A549 (cell line): ENCODE measurements around the gene GZMM. TPM values are rescaled to one million over a fixed set of nuclear protein-coding genes. Genes with fewer than 3 reads are reported as not detected.

Source experiments
- ATAC-seq, 2 experiments: fragments of 200-7000 bp in 1 of 2; fragments of >200 bp in 1 of 2; cut with Nextera tagmentation in 1 of 2; cut with Tn5 transposase in 1 of 2; 3 replicates each; pipeline versions ENCODE4 v1.8.0 to v1.9.1; 2018 to 2020; ENCODE audit warnings: mild to moderate bottlenecking in 1 of 2, moderate library complexity in 1 of 2
- CTCF ChIA-PET: fragments of 300-600 bp; sonication (Branson Sonifier 250); formaldehyde crosslinking; extraction: SDS; loops from one replicate; lab custom pipeline; 2021; ENCODE audit warnings: antibody characterized with exemption, inconsistent platforms; lab: Yijun Ruan, JAX
- POLR2A ChIA-PET: fragments of 350-600 bp; formaldehyde crosslinking; extraction: SDS; loops from one replicate; lab custom pipeline; 2021; ENCODE audit warnings: antibody characterized with exemption, inconsistent platforms; lab: Yijun Ruan, JAX
- DNase-seq, 2 experiments: peaks; one replicate each; pipeline versions ENCODE4 v3.0.0 to v3.0.0-alpha.2; 2011 to 2016; ENCODE audit warnings: low read depth in 1 of 2, low spot score in 1 of 2
- FAIRE-seq: peaks from 2 replicates; lab custom pipeline; 2011; peaks lifted over from hg19 to GRCh38; lab: Jason Lieb, UNC
- H3K27ac ChIP-seq, 2 experiments: fragments of >200 bp; sonication (Bioruptor Twin); formaldehyde crosslinking; 3 replicates each; pipeline ENCODE4 v1.5.1; 2016 to 2017
- H3K4me1 ChIP-seq: fragments of >200 bp; sonication (Bioruptor Twin); formaldehyde crosslinking; 3 replicates; pipeline ENCODE4 v1.6.1; 2016
- H3K4me2 ChIP-seq: fragments of >200 bp; sonication (Bioruptor Twin); formaldehyde crosslinking; 3 replicates; pipeline ENCODE4 v1.6.1; 2016
- H3K4me3 ChIP-seq: fragments of >200 bp; sonication (Bioruptor Twin); formaldehyde crosslinking; 3 replicates; pipeline ENCODE4 v1.5.1; 2016
- H3K9me3 ChIP-seq: fragments of >200 bp; sonication (Bioruptor Twin); formaldehyde crosslinking; 3 replicates; pipeline ENCODE4 v1.6.1; 2016
- BHLHE40 ChIP-seq: IDR thresholded peaks from 2 replicates; pipeline ENCODE4 v1.6.1; 2012; ENCODE audit warnings: low read depth, low read length, inconsistent platforms
- CEBPB ChIP-seq, 2 experiments: fragments of >200 bp in 1 of 2; sonication (Bioruptor Twin) in 1 of 2; formaldehyde crosslinking in 1 of 2; IDR thresholded peaks; 2 replicates each; pipeline ENCODE4 v1.6.1; 2012 to 2016
- CHD4 ChIP-seq: fragments of 200-600 bp; sonication (generic); IDR thresholded peaks from 2 replicates; pipeline ENCODE4 v1.6.1; 2016; ENCODE audit warnings: antibody characterized with exemption, mild to moderate bottlenecking, borderline replicate concordance
- EHF ChIP-seq: fragments of 250-450 bp; sonication (Bioruptor Pico); IDR thresholded peaks from 2 replicates; pipeline ENCODE4 v1.5.0; 2020; ENCODE audit warnings: mild to moderate bottlenecking
- EHMT2 ChIP-seq: fragments of 200-600 bp; sonication (generic); IDR thresholded peaks from 2 replicates; pipeline ENCODE4 v1.6.1; 2016; ENCODE audit warnings: antibody characterized with exemption, low read depth, mild to moderate bottlenecking, moderate library complexity
- FOSB ChIP-seq: fragments of 250-450 bp; sonication (Bioruptor Pico); IDR thresholded peaks from 2 replicates; pipeline ENCODE4 v1.5.0; 2020; ENCODE audit warnings: mild to moderate bottlenecking, moderate library complexity
- FOXS1 ChIP-seq: fragments of 250-450 bp; sonication (Bioruptor Pico); IDR thresholded peaks from 2 replicates; pipeline ENCODE4 v1.5.0; 2020; ENCODE audit warnings: mild to moderate bottlenecking, moderate library complexity
- GATA3 ChIP-seq: IDR thresholded peaks from 2 replicates; pipeline ENCODE4 v1.6.1; 2012; ENCODE audit warnings: borderline replicate concordance
- HEYL ChIP-seq: fragments of 250-450 bp; sonication (Bioruptor Pico); IDR thresholded peaks from 2 replicates; pipeline ENCODE4 v1.8.0; 2021; ENCODE audit warnings: mild to moderate bottlenecking, moderate library complexity
- HOXB5 ChIP-seq: fragments of 250-450 bp; sonication (Bioruptor Pico); IDR thresholded peaks from 2 replicates; pipeline ENCODE4 v1.5.0; 2020; ENCODE audit warnings: mild to moderate bottlenecking, moderate library complexity
- KDM1A ChIP-seq: fragments of 200-600 bp; sonication (generic); IDR thresholded peaks from 2 replicates; pipeline ENCODE4 v1.6.1; 2016; ENCODE audit warnings: low read depth, mild to moderate bottlenecking
- MAFK ChIP-seq: fragments of 450-650 bp; IDR thresholded peaks from 2 replicates; pipeline ENCODE4 v1.6.1; 2014; ENCODE audit not compliant: partially characterized antibody
- MYC ChIP-seq: IDR thresholded peaks from 2 replicates; pipeline ENCODE4 v1.6.1; 2012; ENCODE audit warnings: mild to moderate bottlenecking, inconsistent platforms, low read length, improper control_type of control experiment, borderline replicate concordance
- NPAS2 ChIP-seq: fragments of 250-450 bp; sonication (Bioruptor Pico); IDR thresholded peaks from 2 replicates; pipeline ENCODE4 v1.8.0; 2022; ENCODE audit warnings: mild to moderate bottlenecking, moderate library complexity, borderline replicate concordance
- POLR2AphosphoS2 ChIP-seq: conservative IDR thresholded peaks from 2 replicates; pipeline ENCODE4 v1.6.1; 2012; ENCODE audit warnings: low read length, improper control_type of control experiment, inconsistent platforms
- RAD21 ChIP-seq, 2 experiments: fragments of >200 bp in 1 of 2; sonication (Bioruptor Twin) in 1 of 2; formaldehyde crosslinking in 1 of 2; IDR thresholded peaks in 1 of 2; conservative IDR thresholded peaks in 1 of 2; 2 replicates in 1 of 2; 3 replicates in 1 of 2; pipeline ENCODE4 v1.6.1; 2012 to 2018; ENCODE audit warnings: inconsistent platforms in 1 of 2
- RARB ChIP-seq: fragments of 250-450 bp; sonication (Bioruptor Pico); IDR thresholded peaks from 2 replicates; pipeline ENCODE4 v1.8.0; 2021; ENCODE audit warnings: mild to moderate bottlenecking, moderate library complexity
- REST ChIP-seq: fragments of 200-600 bp; sonication (generic); IDR thresholded peaks from 2 replicates; pipeline ENCODE4 v1.6.1; 2016; ENCODE audit warnings: antibody characterized with exemption, mild to moderate bottlenecking, moderate library complexity
- SREBF2 ChIP-seq: fragments of 450-650 bp; IDR thresholded peaks from 2 replicates; pipeline ENCODE4 v1.6.1; 2014; ENCODE audit warnings: mild to moderate bottlenecking, moderate library complexity
- TFCP2L1 ChIP-seq: fragments of 250-450 bp; sonication (Bioruptor Pico); IDR thresholded peaks from 2 replicates; pipeline ENCODE4 v1.5.0; 2021; ENCODE audit warnings: mild to moderate bottlenecking
- TP53 ChIP-seq: fragments of 250-450 bp; sonication (Bioruptor Pico); IDR thresholded peaks from 2 replicates; pipeline ENCODE4 v1.5.0; 2021; ENCODE audit warnings: mild to moderate bottlenecking, moderate library complexity
- ZFP36 ChIP-seq: fragments of 450-650 bp; IDR thresholded peaks from 2 replicates; pipeline ENCODE4 v1.6.1; 2014; ENCODE audit warnings: borderline replicate concordance; ENCODE audit not compliant: partially characterized antibody
- ZNF302 ChIP-seq: fragments of 250-450 bp; sonication (Bioruptor Pico); IDR thresholded peaks from 2 replicates; pipeline ENCODE4 v1.9.0; 2021; ENCODE audit warnings: inconsistent platforms, mild to moderate bottlenecking, moderate library complexity
- WGBS: methylation state at CpG from one replicate; pipeline ENCODE4 v1.1.6; 2017; ENCODE audit errors: missing lambda C conversion rate; 5-methylcytosine and 5-hydroxymethylcytosine counted together
- polyA plus RNA-seq, 4 experiments: library from polyadenylated mRNA; depleted of rRNA in 3 of 4; stranded (reverse); fragments of >200 nt; fragmentation: RNase III in 1 of 4; extraction: RNeasy Plus Mini Kit Qiagen cat#74134 plus additional on column Dnase treatment in 1 of 4; gene quantifications; 2 replicates in 3 of 4; 3 replicates in 1 of 4; pipeline ENCODE4 v1.2.3, GENCODE V29; 2011 to 2017

GZMM gene
- polyA plus RNA-seq, 2 of the 4 experiments (the other 2 are of a cell fraction): not detected

- CTCF ChIA-PET: interaction anchor here (0.8 to 1.2 kb wide), 4 partner anchors 11 to 43 kb away, joined by 3 read pairs; partner anchors contain the start of gene CDC34
- no peak for TF ChIP-seq EHMT2
- no peak for TF ChIP-seq RARB
- no peak for TF ChIP-seq ZFP36
- TF ChIP-seq TFCP2L1: no peak
- TF ChIP-seq REST: no peak
- TF ChIP-seq CEBPB (IDR thresholded peaks at IDR 0.05): no peak
- TF ChIP-seq NPAS2 (CRISPR knock-in tag): no peak
These were observed 1.5 kb upstream of the GZMM start for GRCh38 chr19:542173-542866.

GRCh38 chr19:547117-547516, 3.3 kb downstream of the GZMM start:
- TF ChIP-seq ZNF302 (CRISPR knock-in tag) (no peak), TP53 (CRISPR knock-in tag) (no peak), EHF (CRISPR knock-in tag) (no peak), RARB (no peak), ZFP36 (no peak), GATA3 (no peak), MYC (no peak), FOXS1 (CRISPR knock-in tag) (no peak), SREBF2 (no peak), POLR2AphosphoS2 (no peak), BHLHE40 (no peak), HOXB5 (CRISPR knock-in tag) (no peak), FOSB (CRISPR knock-in tag) (no peak), RAD21 (conservative IDR thresholded peaks at IDR 0.05 in 1 of 2, IDR thresholded peaks at IDR 0.05 in 1 of 2) (no peak), KDM1A (no peak), CHD4 (no peak), HEYL (CRISPR knock-in tag) (no peak), MAFK (no peak)
- TF ChIP-seq, all 56 proteins: peak for 0
- H3K9me3 ChIP-seq: no peaks in the 10 kb centered on the region
- ChIA-PET CTCF (no interaction called here), POLR2A (interaction anchor here (0.7 kb wide), 1 partner anchor 8 kb away, joined by 5 read pairs; no protein-coding TSS in a partner anchor)
- H3K4me1 ChIP-seq: peaks cover 10% of the 10 kb centered on the region
- ATAC-seq: no peak
- FAIRE-seq: no peak
- H3K27ac ChIP-seq: no peak overlapping the region
- H3K4me2 ChIP-seq: no peak overlapping the region
- WGBS: 93% methylated on average over 3 of the region's 15 CpGs
- H3K4me3 ChIP-seq: no peak overlapping the region
- no peak for DNase-seq

More at GRCh38 chr19:542173-542866, 1.5 kb upstream of the GZMM start:
- POLR2A ChIA-PET: no interaction called here
- DNase-seq (no peak), ATAC-seq (no peak), FAIRE-seq (no peak)
- Histone ChIP-seq H3K4me3 (no peak overlapping the region), H3K9me3 (no peaks in the 10 kb centered on the region), H3K4me2 (no peak overlapping the region), H3K4me1 (no peaks in the 10 kb centered on the region), H3K27ac (no peak overlapping the region)
- WGBS: 95% methylated on average over 4 of the region's 34 CpGs
